Neural cell (in vitro differentiated cells): ENCODE results near the gene PYDC2. TPM values are rescaled to one million over a fixed set of nuclear protein-coding genes. Genes with fewer than 3 reads are reported as not detected.

Experiments used
- H2AFZ ChIP-seq: fragments of 200-600, 300-800 bp; sonication (generic), shearing (Covaris generic); 2 replicates; pipeline ENCODE4 v1.6.0; 2014; ENCODE audit warnings: low read depth, mild to moderate bottlenecking, antibody characterized with exemption, low read length, moderate library complexity
- H3F3A ChIP-seq: fragments of 200-600 bp; shearing (Covaris generic); 2 replicates; pipeline ENCODE4 v1.6.1; 2016; ENCODE audit warnings: mild to moderate bottlenecking, moderate library complexity, mixed read lengths, antibody characterized with exemption, low read length; ENCODE audit not compliant: insufficient read depth, poor library complexity, severe bottlenecking
- H3K27ac ChIP-seq: fragments of 200-600, 300-800 bp; sonication (generic), shearing (Covaris generic); 2 replicates; pipeline ENCODE4 v1.5.1; 2014; ENCODE audit warnings: mild to moderate bottlenecking, low read length, moderate library complexity
- H3K27me3 ChIP-seq: fragments of 300-800, 200-600 bp; sonication (generic), shearing (Covaris generic); 2 replicates; pipeline ENCODE4 v1.6.0; 2014; ENCODE audit warnings: mild to moderate bottlenecking, low read depth, low read length, moderate library complexity; ENCODE audit not compliant: insufficient read depth
- H3K36me3 ChIP-seq: fragments of 300-800, 200-600 bp; sonication (generic), shearing (Covaris generic); 2 replicates; pipeline ENCODE4 v1.5.1; 2014; ENCODE audit warnings: mild to moderate bottlenecking, antibody characterized with exemption, low read length, moderate library complexity; ENCODE audit not compliant: insufficient read depth
- H3K4me2 ChIP-seq: fragments of 300-800, 200-600 bp; sonication (generic), shearing (Covaris generic); 2 replicates; pipeline ENCODE4 v1.6.0; 2014; ENCODE audit warnings: mild to moderate bottlenecking, low read length
- H3K4me3 ChIP-seq: fragments of 300-800, 200-600 bp; sonication (generic), shearing (Covaris generic); 2 replicates; pipeline ENCODE4 v1.5.1; 2014; ENCODE audit warnings: mild to moderate bottlenecking, low read length, moderate library complexity
- H3K79me2 ChIP-seq: fragments of 200-600 bp; shearing (Covaris generic); replicated peaks from 2 replicates; pipeline ENCODE4 v1.6.0; 2014; ENCODE audit warnings: mild to moderate bottlenecking, low read length, moderate library complexity; ENCODE audit not compliant: insufficient read depth
- H3K9ac ChIP-seq: fragments of 300-800, 200-600 bp; sonication (generic), shearing (Covaris generic); 2 replicates; pipeline ENCODE4 v1.6.1; 2016; ENCODE audit warnings: mild to moderate bottlenecking, low read length, mixed read lengths
- H3K9me2 ChIP-seq: fragments of 200-600 bp; shearing (Covaris generic); 2 replicates; pipeline ENCODE4 v1.6.1; 2016; ENCODE audit warnings: mild to moderate bottlenecking, low read length, mixed read lengths; ENCODE audit not compliant: insufficient read depth
- H3K9me3 ChIP-seq: fragments of 200-600, 300-800 bp; sonication (generic), shearing (Covaris generic); 2 replicates; pipeline ENCODE4 v1.6.1; 2016; ENCODE audit warnings: mild to moderate bottlenecking, mixed run types, low read length, moderate library complexity, mixed read lengths
- H4K20me1 ChIP-seq: fragments of 200-600 bp; shearing (Covaris generic); 2 replicates; pipeline ENCODE4 v1.6.1; 2016; ENCODE audit warnings: mild to moderate bottlenecking, mixed run types; ENCODE audit not compliant: insufficient read depth
- CTCF ChIP-seq: fragments of 450-650 bp; IDR thresholded peaks from 2 replicates; pipeline ENCODE4 v1.5.1; 2014; ENCODE audit warnings: antibody characterized with exemption, mild to moderate bottlenecking, moderate library complexity; ENCODE audit not compliant: poor library complexity, severe bottlenecking
- EP300 ChIP-seq: fragments of 450-650 bp; conservative IDR thresholded peaks from 2 replicates; pipeline ENCODE4 v1.6.1; 2014; ENCODE audit warnings: antibody characterized with exemption, mild to moderate bottlenecking, moderate library complexity; ENCODE audit not compliant: poor library complexity, severe bottlenecking
- EZH2 ChIP-seq: fragments of 200-600, 300-800 bp; shearing (Covaris generic), sonication (generic); IDR thresholded peaks from 2 replicates; pipeline ENCODE4 v1.6.1; 2014; ENCODE audit warnings: antibody characterized with exemption, low read length, borderline replicate concordance, mild to moderate bottlenecking; ENCODE audit not compliant: insufficient read depth, poor library complexity, severe bottlenecking
- MXI1 ChIP-seq: fragments of 450-650 bp; conservative IDR thresholded peaks from 2 replicates; pipeline ENCODE4 v1.6.1; 2014; ENCODE audit warnings: antibody characterized with exemption, mild to moderate bottlenecking; ENCODE audit not compliant: poor library complexity, severe bottlenecking
- POLR2AphosphoS5 ChIP-seq: IDR thresholded peaks from 2 replicates; pipeline ENCODE4 v1.6.1; 2012
- RAD21 ChIP-seq: fragments of 450-650 bp; conservative IDR thresholded peaks from 2 replicates; pipeline ENCODE4 v1.6.1; 2014; ENCODE audit warnings: antibody characterized with exemption, mild to moderate bottlenecking, moderate library complexity
- REST ChIP-seq: IDR thresholded peaks from 2 replicates; pipeline ENCODE4 v1.6.1; 2012; ENCODE audit warnings: borderline replicate concordance
- SMC3 ChIP-seq: fragments of 450-650 bp; conservative IDR thresholded peaks from 2 replicates; pipeline ENCODE4 v1.6.1; 2014; ENCODE audit warnings: antibody characterized with exemption, mild to moderate bottlenecking, moderate library complexity; ENCODE audit not compliant: poor library complexity
- TAF1 ChIP-seq: IDR thresholded peaks from 2 replicates; pipeline ENCODE4 v1.6.1; 2012; ENCODE audit warnings: low read depth
- polyA plus RNA-seq: library from polyadenylated mRNA; depleted of rRNA; stranded (reverse); fragments of >200 nt; gene quantifications from 2 replicates; pipeline ENCODE4 v1.2.3, GENCODE V29; 2014

PYDC2 gene
- polyA plus RNA-seq, 1 donor from 2014 or later = not detected

- Histone ChIP-seq H3K27ac (no peak overlapping the region), H3K4me3 (no peak overlapping the region), H3K9me3 (no peaks in the 10 kb centered on the region), H3F3A (no peaks in the 10 kb centered on the region), H3K36me3 (no peaks in the 10 kb centered on the region), H4K20me1 (no peaks in the 10 kb centered on the region), H3K4me2 (no peak overlapping the region), H3K9me2 (no peaks in the 10 kb centered on the region), H3K9ac (no peak overlapping the region), H2AFZ (no peak overlapping the region), H3K27me3 (no peaks in the 10 kb centered on the region), H3K79me2 (no peaks in the 10 kb centered on the region)
- no peak for TF ChIP-seq TAF1
- TF ChIP-seq EP300 = no peak
- no peak for TF ChIP-seq EZH2
- TF ChIP-seq CTCF = no peak
- TF ChIP-seq SMC3 = no peak
- TF ChIP-seq POLR2AphosphoS5 = no peak
- no peak for TF ChIP-seq MXI1
- TF ChIP-seq RAD21 = no peak
- no peak for TF ChIP-seq REST
Measured at GRCh38 chr3:191414732-191415131, 46.2 kb upstream of the PYDC2 start.

GRCh38 chr3:191415566-191415965 lies 45.4 kb upstream of the PYDC2 start:
- Histone ChIP-seq H3K79me2 (no peaks in the 10 kb centered on the region), H3K9me3 (no peaks in the 10 kb centered on the region), H3K4me3 (no peak overlapping the region), H3F3A (no peaks in the 10 kb centered on the region), H3K9me2 (no peaks in the 10 kb centered on the region), H3K4me2 (no peak overlapping the region), H4K20me1 (no peaks in the 10 kb centered on the region), H2AFZ (no peak overlapping the region), H3K9ac (no peak overlapping the region), H3K27ac (no peak overlapping the region), H3K36me3 (no peaks in the 10 kb centered on the region), H3K27me3 (no peaks in the 10 kb centered on the region)
- TF ChIP-seq REST (no peak), EZH2 (no peak), RAD21 (no peak), POLR2AphosphoS5 (no peak), SMC3 (no peak), CTCF (no peak), MXI1 (no peak), TAF1 (no peak), EP300 (no peak)
